K562 (cell line): ENCODE measurements around the gene C1QC. TPM values are rescaled to one million over a fixed set of nuclear protein-coding genes. Genes with fewer than 3 reads are reported as not detected.

ENCODE experiments used
- ARHGAP35 ChIP-seq: fragments of 450-650 bp; IDR thresholded peaks from 2 replicates; pipeline ENCODE4 v1.6.1; 2018; ENCODE audit not compliant: partially characterized antibody
- ARID2 ChIP-seq: fragments of 450-650 bp; IDR thresholded peaks from 2 replicates; pipeline ENCODE4 v1.6.1; 2017; ENCODE audit warnings: antibody characterized with exemption, mild to moderate bottlenecking
- ATF2 ChIP-seq: sonication (generic); formaldehyde crosslinking; IDR thresholded peaks from 2 replicates; pipeline ENCODE4 v1.8.1; 2022; ENCODE audit warnings: missing genetic modification reagents
- CBX2 ChIP-seq: fragments of 200-600 bp; sonication (generic); IDR thresholded peaks from one replicate; pipeline ENCODE4 v1.6.1; 2012; ENCODE audit warnings: mild to moderate bottlenecking, low read length, inconsistent platforms; ENCODE audit not compliant: insufficient read depth, poor library complexity, severe bottlenecking
- CTCF ChIP-seq, 3 experiments: IDR thresholded peaks in 2 of 3; conservative IDR thresholded peaks in 1 of 3; 2 replicates each; pipeline ENCODE4 v1.5.1; 2011 to 2012; ENCODE audit warnings: low read length in 3 of 3, mild to moderate bottlenecking in 3 of 3, control low read depth in 2 of 3, improper control_type of control experiment in 1 of 3, inconsistent platforms in 1 of 3, low read depth in 1 of 3, mixed read lengths in 1 of 3, moderate library complexity in 1 of 3; ENCODE audit not compliant: insufficient read depth in 2 of 3
- KLF16 ChIP-seq: IDR thresholded peaks from 2 replicates; pipeline ENCODE4 v1.6.1; 2016; ENCODE audit warnings: antibody characterized with exemption
- MEF2D ChIP-seq: conservative IDR thresholded peaks from 2 replicates; pipeline ENCODE4 v1.6.1; 2016; ENCODE audit warnings: low read depth, missing genetic modification characterization, missing compliant biosample characterization
- RAD51 ChIP-seq: fragments of 450-650 bp; IDR thresholded peaks from 2 replicates; pipeline ENCODE4 v1.7.1; 2016; ENCODE audit warnings: low read depth, mild to moderate bottlenecking, borderline replicate concordance
- RUNX1 ChIP-seq: sonication (generic); IDR thresholded peaks from 2 replicates; pipeline ENCODE4 v1.6.1; 2016; ENCODE audit warnings: antibody characterized with exemption, low read depth
- SMC3 ChIP-seq: conservative IDR thresholded peaks from 2 replicates; pipeline ENCODE4 v1.6.1; 2011; ENCODE audit warnings: low read depth, low read length, improper control_type of control experiment; ENCODE audit not compliant: insufficient read depth
- VEZF1 ChIP-seq: fragments of 200-800 bp; sonication (Bioruptor generic); IDR thresholded peaks from 2 replicates; pipeline ENCODE4 v1.6.1; 2017; ENCODE audit warnings: missing genetic modification characterization, missing compliant biosample characterization
- ZBTB7A ChIP-seq: IDR thresholded peaks from 2 replicates; pipeline ENCODE4 v1.6.1; 2011; ENCODE audit warnings: low read depth, mild to moderate bottlenecking, low read length, moderate library complexity, borderline replicate concordance; ENCODE audit not compliant: control insufficient read depth
- ZNF507 ChIP-seq: conservative IDR thresholded peaks from 2 replicates; pipeline ENCODE4 v1.6.1; 2017; ENCODE audit warnings: missing genetic modification characterization, missing compliant biosample characterization
- ZSCAN29 ChIP-seq: fragments of 450-650 bp; IDR thresholded peaks from 2 replicates; pipeline ENCODE4 v1.6.1; 2017
- polyA plus RNA-seq, 8 experiments: library from polyadenylated mRNA; depleted of rRNA in 4 of 8; stranded (reverse) in 5 of 8; unstranded in 3 of 8; fragments of >200 nt; fragmentation: Nextera tagmentation in 2 of 8; fragmentation: Illumina TruSeq in 1 of 8; extraction: Ambion mirVana in 2 of 8; extraction: Trizol in 1 of 8; gene quantifications; 2 replicates each; pipeline versions ENCODE4 v1.2.1 to v1.2.3, GENCODE V29; 2011 to 2014; ENCODE audit warnings: inconsistent platforms in 1 of 8, missing spikeins in 1 of 8
- total RNA-seq, 7 experiments: library from RNA; depleted of rRNA in 6 of 7; stranded (reverse); fragments of >200 nt in 6 of 7; fragmentation: Illumina TruSeq in 2 of 7; extraction: Trizol in 2 of 7; gene quantifications; 2 replicates each; pipeline versions ENCODE4 v1.2.1 to v1.2.3, GENCODE V29; 2011 to 2021; ENCODE audit warnings: low replicate concordance in 1 of 7

C1QC gene
- total and polyA plus RNA-seq, 9 of the 15 experiments (the other 6 are each of a cell fraction or from before 2014, with no cell fraction given) = 0.69 TPM; not detected in 8

GRCh38 chr1:22641906-22642636, 1.4 kb upstream of the C1QC start (continued):
- TF ChIP-seq VEZF1 (CRISPR knock-in tag) (peak; percentile 64), ZNF507 (tag) (no peak), CTCF (IDR thresholded peaks at IDR 0.05 in 2 of 3, conservative IDR thresholded peaks at IDR 0.05 in 1 of 3; ENCODE audit: insufficient read depth in 2 of 3, low read depth in 1 of 3, low read length in 3 of 3) (peak; percentile 89 to 94 (median 94)), ARID2 (peak; percentile 77), ZSCAN29 (no peak), CBX2 (no peak), ARHGAP35 (no peak), SMC3 (peak; percentile 98), RAD51 (no peak), ATF2 (CRISPR knock-in tag) (no peak), RUNX1 (no peak), KLF16 (peak; percentile 55; the same call in 1 of the 2 replicates), MEF2D (tag) (no peak), ZBTB7A (peak; percentile 19; the same call in 1 of the 2 replicates)
